Measurements from ENCODE around the gene AOC1.
"Not testable (repeated sequence)": the region's sequence is repeated elsewhere in the genome, so short reads cannot be mapped to it uniquely, and the experiment has no call there.

The AOC1 gene

GRCh38 chr7:150897502-150898474 lies 45.5 kb downstream of the AOC1 start:
- DNase-seq (ENCODE audit: low read depth, low spot score) = no peak

- no peak for DNase-seq (ENCODE audit: low read depth, low spot score)
Observed at GRCh38 chr7:150898475-150899011, 46.2 kb downstream of the AOC1 start.

- no peak for DNase-seq (ENCODE audit: low read depth, low spot score)
Observed at GRCh38 chr7:150900675-150901074, 48.4 kb downstream of the AOC1 start.

- DNase-seq (ENCODE audit: low read depth, low spot score) = no peak
Observed at GRCh38 chr7:150901160-150902035, 49.1 kb downstream of the AOC1 start.

DNA sequence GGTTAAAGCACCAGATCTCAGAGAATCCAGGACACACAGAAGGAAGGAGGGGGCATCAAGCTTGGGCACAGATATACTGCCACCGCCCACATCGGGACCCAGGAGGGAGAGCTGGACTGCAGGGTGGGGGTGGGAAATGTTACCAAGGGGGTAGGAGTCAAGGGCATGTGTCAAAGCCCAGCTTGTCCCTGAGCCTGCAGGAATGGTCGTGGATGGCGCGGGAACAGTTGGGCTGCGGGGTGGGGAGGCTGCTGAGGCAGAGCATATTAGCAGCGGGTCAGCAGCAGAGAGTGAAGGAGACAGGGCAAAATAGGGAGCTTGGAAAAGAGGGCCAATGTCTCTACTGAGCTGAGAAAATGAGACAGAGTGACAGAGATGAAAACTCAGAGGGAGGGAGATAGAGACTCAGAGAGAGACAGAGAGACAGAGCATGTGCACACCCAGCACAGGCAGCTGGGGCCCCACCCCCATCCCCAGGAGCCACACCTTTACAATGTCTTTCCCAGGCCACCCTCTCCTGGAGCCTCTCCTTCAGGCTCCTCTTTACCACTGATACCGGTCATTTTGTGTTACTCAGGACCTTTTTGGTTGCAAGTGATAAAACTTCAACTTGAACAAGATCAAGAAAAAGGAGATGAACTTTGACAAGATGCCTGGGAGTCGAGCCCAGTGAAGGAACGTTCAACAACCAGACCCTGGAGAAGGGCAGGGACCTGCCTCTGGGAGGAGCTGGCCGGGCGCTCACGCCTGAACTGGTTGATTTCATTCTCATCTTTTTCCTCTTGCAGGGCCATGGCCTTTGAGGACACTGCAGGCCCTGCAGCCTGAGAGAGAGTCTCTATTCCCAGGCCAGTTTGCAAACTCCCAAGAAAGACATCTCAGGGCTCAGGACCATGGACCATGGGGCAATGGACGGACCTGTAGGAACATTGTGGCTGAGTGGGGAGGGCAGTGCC lies 50.0 kb downstream of the AOC1 start:
- no peak for DNase-seq (ENCODE audit: low read depth, low spot score)

- DNase-seq (ENCODE audit: low read depth, low spot score) = no peak
Observed at GRCh38 chr7:150903606-150904005, 51.3 kb downstream of the AOC1 start.

DNA sequence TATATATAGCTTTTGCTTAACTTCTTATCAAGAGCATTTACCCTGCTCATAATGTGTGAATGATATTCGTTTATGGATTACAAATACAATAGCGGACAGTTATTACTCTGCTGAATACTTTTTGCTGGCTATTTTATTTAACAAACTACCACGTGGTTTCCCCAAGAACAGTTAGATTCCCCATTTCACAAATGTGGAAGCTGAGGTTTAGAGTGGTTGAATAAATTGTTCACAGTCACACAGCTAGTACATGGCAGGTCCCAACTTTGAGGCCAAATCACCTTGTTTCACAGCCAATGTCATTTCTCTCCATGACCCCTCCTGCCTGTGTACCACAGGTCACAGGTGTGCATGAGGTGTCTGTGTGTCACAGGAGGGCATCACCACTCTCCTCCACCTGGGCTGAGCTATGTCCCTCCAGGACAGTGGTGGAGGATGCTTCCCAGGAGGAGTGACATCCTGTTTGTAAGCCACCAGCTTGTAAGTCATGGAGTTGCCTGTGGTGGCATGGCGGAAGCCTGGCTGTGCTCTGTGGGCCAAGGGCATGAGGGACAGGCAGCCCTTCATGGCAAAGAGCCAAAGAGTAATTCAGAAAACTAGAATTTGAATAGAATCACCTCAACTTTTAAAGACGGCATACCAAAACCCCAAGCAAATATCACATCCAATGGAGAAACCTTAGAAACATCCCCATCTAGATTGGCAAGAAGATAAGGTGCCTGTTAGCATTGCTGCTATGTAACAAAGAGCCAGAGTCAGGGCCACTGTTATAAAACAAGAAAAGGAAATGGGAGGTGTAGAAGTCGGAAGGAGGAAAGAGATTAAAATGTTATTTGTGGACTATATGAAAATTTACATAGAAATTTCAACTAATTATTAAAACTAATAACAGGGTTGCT lies 51.9 kb downstream of the AOC1 start:
- DNase-seq (ENCODE audit: low read depth, low spot score) = no peak

DNA sequence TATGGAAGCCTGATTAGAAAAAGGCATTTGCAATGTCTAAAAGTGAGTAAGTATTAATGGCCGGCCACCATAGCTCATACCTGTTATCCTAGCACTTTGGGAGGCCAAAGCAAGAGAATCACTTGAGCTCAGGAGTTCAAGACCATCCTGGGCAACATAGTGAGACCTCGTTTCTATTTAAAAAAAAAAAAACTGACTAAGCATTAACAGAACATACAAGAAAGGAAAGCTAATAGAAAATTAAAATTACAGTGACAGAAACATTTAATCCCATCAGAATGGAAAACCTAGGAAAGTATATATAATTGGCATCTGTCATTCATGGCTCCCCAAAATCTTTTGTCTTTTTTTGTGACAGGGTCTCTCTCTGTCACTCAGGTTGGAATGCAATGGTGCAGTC lies 55.9 kb downstream of the AOC1 start:
- DNase-seq (ENCODE audit: low read depth, low spot score) = no peak

DNA sequence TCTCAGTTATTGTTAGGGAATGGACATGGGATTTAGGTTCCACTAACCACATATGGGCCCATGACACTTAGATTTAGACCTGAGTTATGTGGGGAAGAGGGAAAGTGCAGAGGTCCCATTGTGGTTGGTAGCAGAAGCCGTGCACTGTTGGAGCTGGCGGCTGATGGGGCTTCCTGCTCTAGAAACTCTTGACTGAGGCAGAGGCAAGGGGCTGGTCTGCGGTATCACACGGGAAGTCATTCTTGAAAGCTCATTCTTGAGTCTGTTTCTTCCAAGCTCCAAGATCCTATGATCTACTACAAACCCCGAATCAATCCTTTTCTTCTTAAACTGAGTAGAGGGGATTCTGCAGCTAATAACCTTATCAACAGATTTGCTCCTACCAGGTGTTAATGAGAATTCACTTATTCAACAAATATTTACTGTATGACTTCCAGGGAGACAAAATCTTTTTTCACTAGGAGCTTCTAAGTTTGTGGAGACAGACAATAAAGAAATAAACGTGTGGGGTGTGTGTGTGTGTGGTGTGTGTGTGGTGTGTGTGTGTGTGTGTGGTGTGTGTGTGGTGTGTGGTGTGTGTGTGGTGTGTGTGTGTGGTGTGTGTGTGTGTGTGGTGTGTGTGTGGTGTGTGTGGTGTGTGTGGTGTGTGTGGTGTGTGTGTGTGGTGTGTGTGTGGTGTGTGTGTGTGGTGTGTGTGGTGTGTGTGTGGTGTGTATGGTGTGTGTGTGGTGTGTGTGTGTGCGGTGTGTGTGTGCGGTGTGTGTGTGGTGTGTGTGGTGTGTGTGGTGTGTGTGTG lies 57.1 kb downstream of the AOC1 start:
- DNase-seq (ENCODE audit: low read depth, low spot score) = no peak

- not testable (repeated sequence) for DNase-seq (ENCODE audit: low read depth, low spot score)
Observed at GRCh38 chr7:150910305-150910995, 58.1 kb downstream of the AOC1 start.

DNA sequence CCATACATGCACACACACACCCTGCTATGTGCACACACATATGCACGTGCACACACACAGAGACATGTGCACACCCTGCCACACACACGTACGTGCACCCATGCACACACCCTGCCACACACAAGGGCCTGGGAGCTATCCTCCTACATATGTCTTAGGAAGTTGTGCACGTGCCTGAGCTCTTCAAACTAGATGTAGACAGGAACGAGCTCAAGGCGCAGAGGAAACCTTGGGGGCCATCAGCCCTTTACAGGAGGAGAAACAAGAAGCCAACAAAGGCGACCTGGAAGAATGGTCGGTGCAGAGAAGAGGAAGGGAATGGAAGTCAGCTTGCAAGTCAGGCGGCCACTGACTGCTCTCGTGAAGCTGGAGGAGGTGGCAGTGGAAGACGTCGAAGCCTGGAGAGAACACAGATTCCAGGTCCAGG lies 58.7 kb downstream of the AOC1 start:
- no peak for DNase-seq (ENCODE audit: low read depth, low spot score)
